GM12891 (cell line): ENCODE results near the gene TMCO4.

Experiments
- PAX5 ChIP-seq: IDR thresholded peaks from 2 replicates; pipeline ENCODE4 v1.6.1; 2011; ENCODE audit warnings: low read length, moderate library complexity, mild to moderate bottlenecking; ENCODE audit not compliant: insufficient read depth, severe bottlenecking
- POLR2A ChIP-seq: IDR thresholded peaks from 2 replicates; pipeline ENCODE4 v1.6.1; 2011; ENCODE audit warnings: low read depth, low read length, control low read depth
- POLR2AphosphoS5 ChIP-seq: IDR thresholded peaks from 2 replicates; pipeline ENCODE4 v1.6.1; 2011; ENCODE audit warnings: low read depth, low read length, control low read depth
- POU2F2 ChIP-seq: IDR thresholded peaks from 2 replicates; pipeline ENCODE4 v1.6.1; 2011; ENCODE audit warnings: low read depth, mild to moderate bottlenecking, control low read depth, low read length, moderate library complexity
- TAF1 ChIP-seq: IDR thresholded peaks from 2 replicates; pipeline ENCODE4 v1.6.1; 2011; ENCODE audit warnings: low read depth, low read length, control low read depth

- TF ChIP-seq POLR2A (no peak), POLR2AphosphoS5 (no peak), PAX5 (no peak), TAF1 (no peak), POU2F2 (no peak)
Observed at GRCh38 chr1:19670787-19671186, 128.9 kb downstream of the TMCO4 start.
